ENCODE data around the gene MYO10. TPM values are rescaled to one million over a fixed set of nuclear protein-coding genes. Genes with fewer than 3 reads are reported as not detected.
A peak's percentile ranks its signal among the peaks of the same experiment; 100 is the strongest.
"Not testable (repeated sequence)": the region's sequence is repeated elsewhere in the genome, so short reads cannot be mapped to it uniquely, and the experiment has no call there.

The MYO10 gene
- total RNA-seq, 1 donor from 2014 or later, result 46.1 TPM

DNA sequence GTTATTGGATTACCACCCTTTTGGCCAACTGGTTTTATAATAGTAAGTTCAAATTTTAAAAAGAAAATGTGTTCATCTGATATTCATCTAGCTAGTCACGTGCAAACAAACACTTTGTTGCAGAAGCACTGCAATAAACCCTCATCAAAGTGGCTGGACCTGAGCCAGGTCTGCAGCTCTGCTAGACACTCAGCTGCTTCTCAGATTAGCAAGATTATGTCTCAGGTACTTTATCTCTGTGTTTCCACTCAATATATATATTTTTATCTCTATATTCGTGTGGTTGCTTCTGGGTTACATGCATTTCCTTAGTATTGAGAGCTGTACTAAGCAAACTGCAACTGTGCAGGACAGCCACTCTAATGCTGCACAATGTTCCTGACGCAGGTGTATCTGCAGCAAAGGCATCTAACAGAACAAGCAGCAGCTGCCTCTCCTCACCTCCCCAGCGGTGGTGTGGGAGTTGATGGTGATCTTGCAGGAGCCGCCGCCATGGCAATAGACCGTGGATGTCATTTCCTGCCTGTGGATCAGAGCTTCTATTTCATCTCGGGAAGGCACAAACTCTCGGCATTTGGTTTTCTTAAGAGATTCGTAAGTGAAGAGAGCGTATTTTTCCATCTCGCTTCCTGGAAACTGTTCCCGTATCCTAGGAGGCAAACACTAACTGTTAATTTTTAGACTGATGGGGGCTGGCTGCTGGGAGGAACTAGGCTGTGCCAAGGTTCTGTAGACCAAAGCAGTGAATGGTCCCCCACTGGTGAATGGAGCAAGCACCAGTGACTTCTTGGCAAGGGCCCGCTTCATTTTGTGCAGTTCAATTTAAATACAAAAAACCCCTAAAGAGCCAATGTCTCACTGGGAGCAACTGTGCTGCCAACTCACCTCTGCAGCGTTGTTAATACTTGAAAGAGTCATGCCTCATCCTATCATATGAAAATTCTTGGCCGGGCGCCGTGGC lies 262.6 kb downstream of the MYO10 start:
- DNase-seq (ENCODE audit: low read depth in 2 of 2), result no peak

DNA sequence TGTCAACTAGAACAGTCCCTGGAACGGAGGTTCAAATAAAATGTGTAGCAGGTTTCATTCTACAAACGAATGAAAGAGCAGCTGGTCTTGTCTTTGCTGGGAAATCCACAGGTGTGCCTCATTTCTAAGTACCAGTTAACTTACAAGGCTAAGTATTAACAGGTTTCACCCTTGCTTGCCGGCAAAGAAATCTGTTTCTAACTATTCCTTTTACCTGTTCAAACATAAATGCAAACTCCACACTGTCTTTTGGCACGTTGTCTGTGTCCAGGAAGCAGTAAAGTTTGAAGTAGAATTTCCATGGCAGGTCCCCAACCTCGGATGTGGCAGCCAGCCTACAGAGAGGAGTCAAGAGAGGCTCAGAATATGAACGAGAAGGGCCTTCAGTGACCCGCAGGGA lies 264.9 kb downstream of the MYO10 start:
- DNase-seq (ENCODE audit: low read depth in 2 of 2), result no peak

DNA sequence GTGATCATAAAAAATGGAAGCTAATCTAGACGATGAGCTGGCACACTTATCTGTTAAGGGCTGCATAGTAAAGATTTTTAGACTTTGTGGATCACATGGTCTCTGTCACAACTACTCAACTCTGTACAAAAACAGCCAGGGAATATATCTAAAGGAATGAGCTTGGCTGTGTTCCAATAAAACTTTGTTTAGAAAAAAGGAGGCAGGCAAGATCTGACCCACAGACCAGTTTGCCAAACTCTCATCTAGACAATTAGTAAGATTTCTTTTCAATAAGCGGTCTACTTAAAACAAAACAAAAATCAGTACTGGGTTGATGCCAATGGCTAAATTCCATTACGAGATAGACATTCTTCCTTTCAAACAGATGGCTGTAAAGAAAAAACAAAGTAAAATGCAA lies 266.3 kb downstream of the MYO10 start:
- peak; percentile 26 to 77 for DNase-seq (ENCODE audit: low read depth in 2 of 2)

DNA sequence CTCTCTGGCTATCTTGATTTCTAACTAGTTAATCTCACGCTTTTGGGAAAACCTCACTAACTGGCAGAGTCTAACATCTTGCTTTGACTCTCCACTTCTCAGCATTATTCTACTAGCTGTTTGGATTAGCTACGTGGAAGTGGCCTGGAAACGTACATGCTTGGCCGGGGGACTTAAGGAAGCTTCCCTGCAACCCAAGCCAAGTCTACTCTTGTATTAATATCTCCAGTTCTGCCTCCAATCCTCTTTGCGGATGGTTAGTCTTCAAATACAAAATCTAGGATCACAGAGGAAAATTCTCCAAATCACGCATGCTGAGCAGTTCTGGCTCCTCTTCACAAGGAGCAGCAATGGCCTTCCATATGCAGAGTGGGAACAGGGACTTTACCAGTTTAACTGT lies 267.5 kb downstream of the MYO10 start:
- no peak for DNase-seq (ENCODE audit: low read depth in 2 of 2)

DNA sequence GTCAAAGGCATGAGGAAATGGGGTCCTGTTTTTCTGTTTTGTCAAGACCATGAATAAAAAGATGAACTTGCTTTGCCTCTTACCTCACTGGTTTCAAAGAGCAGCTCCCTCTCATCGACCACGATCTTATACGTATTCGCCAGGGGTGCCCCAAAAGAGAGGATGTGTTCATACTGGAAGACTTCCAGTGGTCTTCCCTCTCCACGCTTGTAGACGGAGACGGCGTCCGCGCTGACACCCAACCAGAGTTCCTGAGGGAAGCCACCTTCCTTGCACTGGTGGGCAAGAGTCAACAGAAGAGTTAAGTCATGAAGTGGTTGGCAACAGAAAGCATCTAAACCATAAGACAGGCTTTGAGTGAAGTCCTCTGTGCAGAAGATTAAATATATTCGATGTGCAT lies 267.9 kb downstream of the MYO10 start:
- no peak for DNase-seq (ENCODE audit: low read depth in 2 of 2)

DNA sequence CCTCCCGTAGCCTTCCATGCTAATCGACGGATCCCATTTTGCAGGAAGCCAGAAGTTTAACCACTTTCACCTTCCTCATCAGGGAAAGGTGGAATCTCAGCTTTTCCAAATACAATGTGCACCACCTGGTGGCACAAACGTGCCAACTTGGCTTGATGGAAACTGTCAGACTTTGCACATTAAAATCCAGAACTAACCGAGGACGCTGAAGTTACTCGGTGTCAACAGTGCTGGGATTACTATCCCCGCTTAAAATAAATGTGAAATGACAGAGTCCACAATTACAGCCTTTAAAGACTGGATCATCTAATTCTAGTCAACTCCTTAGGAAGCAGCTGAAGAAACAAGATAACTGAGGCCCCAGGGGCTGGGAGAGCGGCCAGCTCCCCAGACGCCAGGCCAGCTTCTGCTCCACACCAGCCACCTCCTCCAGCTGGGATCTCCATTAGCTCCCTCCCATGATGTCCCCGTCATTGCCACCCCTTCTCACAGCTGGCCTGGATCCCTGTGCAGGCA lies 269.1 kb downstream of the MYO10 start:
- no peak for DNase-seq (ENCODE audit: low read depth in 2 of 2)

DNA sequence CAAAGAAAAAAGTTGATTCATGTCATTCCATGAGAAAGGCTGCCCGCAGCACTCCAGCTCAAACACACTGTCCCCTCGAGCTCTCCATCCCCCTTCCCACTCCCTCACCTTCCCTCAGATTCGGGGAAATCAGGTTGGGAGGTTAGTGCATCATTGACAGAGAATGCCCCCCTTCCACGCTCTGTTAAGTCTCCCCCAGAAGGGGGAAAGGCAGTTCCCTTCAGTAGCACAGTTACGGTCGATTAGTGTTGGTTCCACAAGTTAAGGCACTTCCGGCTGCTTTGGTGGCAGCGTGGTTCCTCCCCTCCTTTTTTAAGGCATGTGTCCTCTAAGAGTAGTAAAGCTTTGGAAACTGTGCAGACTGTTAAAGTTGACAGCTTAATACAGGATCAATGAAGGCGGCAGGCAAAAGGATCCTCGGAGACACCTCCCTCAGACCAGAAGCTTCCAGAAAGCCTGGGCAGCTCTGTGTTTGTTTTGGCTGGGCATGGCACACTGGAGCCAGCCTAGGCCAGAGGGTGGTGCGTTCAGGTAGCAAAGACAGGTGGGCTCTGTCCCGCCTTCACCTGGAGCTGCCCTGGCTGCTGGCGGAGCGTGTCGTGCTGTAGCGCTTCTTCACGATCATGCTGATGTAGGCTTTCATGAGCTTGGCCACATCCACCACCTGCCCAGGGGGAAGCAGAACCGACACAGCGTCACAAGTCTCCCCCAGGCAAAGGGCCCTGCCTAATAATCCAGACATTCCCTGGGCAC lies 269.8 kb downstream of the MYO10 start:
- no peak for DNase-seq (ENCODE audit: low read depth in 2 of 2)

DNA sequence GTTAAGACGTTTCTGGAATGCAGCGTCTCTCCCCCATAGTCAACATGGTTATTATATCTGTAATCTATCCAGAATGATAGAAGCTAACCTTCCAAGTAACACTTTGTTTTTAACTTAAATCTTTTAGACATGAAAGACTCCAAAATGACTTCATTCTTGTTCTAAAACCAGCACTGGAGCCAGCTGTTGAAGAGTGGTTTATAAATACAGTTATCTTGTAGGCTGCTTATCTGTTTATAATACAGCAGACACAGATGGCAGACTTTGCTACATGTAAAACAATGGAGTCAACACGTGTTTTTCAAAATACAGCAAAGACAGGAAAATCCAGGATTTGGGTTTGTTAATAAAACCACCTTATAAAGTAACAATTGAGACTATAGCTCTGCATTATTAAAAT lies 270.5 kb downstream of the MYO10 start:
- DNase-seq (ENCODE audit: low read depth in 2 of 2), result no peak

DNA sequence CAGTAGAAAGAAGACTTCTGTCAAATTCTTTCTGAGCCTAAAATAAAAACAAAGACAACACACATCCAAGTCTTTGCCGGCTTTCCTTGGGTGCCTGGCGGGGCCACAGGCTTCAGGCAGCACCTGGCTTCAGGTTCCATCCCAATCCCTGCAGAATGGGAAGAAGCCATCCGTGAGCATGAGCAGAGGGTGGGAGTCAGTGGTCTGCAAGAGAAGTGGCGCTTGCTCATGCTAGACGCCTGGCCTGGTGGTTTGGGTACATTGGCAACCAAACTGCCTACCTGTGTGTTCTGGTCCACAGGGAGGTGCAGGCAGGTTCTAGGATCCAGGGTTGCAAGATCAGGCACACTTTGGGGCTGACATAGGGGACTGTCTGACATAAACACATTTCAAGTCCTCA lies 271.7 kb downstream of the MYO10 start:
- no peak for DNase-seq (ENCODE audit: low read depth in 2 of 2)

DNA sequence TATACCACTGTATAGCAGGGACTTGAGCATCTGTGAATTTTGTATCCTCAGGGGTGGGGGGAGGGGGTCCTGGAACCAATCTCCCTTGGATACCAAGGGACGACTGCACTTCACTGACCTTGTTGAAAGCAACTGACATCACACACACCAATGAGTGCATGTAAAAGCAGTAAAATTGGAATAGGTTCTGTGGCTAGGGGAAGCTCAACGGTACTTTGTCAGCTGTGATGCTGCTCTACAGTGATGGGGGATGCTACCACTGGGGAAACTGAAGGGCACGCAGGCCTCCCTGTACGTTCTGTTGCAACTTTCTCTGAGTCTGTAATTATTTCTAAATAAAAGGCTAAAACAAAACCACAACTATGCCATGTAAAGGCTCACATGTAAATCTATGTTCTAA lies 272.2 kb downstream of the MYO10 start:
- DNase-seq (ENCODE audit: low read depth in 2 of 2), result no peak

DNA sequence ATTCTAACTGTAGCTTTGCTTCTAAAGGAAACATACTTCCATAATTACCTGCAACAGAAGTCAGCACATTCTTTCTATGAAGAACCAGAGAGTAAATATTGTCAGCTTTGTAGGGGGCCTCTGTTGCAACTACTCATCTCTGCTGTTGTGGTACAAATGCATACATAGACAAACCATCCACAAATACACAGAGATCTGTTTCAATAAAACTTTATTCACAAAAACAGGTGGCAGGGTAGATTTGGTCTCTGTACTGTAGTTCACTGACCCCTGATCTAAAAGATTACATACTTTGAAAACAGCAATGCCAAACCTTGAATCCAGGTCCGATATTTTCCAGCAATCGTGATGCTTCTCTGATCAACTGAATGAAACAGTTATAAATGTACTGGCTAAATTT lies 274.4 kb downstream of the MYO10 start:
- no peak for DNase-seq (ENCODE audit: low read depth in 2 of 2)

DNA sequence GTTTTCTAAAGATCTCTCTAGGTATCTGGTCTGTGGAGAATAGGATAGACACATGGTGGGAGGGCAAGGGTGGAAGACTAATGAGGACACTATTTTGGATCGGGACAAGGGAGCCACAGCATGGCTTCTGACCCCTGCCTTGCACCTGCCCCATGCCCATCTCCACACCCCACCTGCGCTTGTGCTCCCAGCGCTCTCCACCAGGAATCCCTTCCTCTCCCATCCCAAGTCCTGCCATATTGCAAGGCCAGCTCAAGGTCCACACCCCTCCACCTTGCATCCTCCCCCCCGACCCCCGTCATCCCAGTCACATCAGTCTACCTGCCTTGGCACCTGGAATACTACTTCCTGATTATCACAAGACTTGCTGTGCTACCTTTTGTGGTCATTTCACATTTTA lies 275.1 kb downstream of the MYO10 start:
- no peak for DNase-seq (ENCODE audit: low read depth in 2 of 2)

DNA sequence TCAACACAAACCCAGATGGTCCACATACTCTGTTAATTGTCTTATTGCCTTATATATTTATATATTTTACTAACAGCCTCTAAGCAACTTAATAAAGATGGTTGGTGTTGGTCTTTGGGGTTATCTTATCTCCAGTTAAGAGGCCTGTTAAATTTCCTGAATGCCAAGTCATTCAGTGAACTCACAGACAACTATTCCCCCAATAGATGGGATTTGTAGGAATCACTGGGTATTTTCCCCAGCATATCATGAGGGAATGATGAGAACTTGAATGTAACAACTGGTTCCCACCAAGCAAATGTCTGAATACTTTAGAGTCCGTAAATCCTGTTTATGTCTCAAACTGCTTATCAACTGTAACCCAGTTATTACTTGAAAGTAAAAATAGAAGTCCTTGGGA lies 276.6 kb downstream of the MYO10 start:
- DNase-seq (ENCODE audit: low read depth in 2 of 2), result no peak

DNA sequence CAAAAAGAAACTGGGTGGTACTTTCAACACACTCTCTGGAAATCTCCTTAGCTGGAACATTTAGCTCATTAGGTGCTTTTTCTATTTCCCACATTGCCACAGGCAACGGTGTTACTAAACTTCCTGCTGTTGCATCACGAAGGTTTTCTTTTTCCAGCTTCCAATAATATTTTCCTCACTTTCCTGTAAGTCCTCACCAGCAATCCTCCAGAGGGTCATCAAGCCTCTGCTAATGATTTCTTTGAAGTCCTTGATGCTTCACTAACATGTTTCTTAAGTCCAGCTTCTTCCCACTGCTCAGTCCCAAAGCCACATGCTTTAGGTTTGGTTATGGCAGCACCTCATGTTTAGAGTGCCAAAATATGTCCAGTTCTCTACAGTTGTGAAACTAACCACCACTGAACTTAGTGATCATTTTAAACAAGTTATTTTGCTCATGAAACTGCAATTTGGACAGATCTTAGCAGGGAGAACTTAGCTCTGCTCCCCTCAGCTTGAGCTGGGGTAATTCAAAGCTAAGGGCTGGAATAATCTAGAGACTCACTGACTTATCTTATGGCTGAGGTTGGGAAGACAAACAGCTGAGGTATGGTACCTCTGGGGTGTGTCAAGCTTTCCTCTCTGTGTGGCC lies 279.4 kb downstream of the MYO10 start:
- peak; percentile 56 to 70 for DNase-seq (ENCODE audit: low read depth in 2 of 2)

DNA sequence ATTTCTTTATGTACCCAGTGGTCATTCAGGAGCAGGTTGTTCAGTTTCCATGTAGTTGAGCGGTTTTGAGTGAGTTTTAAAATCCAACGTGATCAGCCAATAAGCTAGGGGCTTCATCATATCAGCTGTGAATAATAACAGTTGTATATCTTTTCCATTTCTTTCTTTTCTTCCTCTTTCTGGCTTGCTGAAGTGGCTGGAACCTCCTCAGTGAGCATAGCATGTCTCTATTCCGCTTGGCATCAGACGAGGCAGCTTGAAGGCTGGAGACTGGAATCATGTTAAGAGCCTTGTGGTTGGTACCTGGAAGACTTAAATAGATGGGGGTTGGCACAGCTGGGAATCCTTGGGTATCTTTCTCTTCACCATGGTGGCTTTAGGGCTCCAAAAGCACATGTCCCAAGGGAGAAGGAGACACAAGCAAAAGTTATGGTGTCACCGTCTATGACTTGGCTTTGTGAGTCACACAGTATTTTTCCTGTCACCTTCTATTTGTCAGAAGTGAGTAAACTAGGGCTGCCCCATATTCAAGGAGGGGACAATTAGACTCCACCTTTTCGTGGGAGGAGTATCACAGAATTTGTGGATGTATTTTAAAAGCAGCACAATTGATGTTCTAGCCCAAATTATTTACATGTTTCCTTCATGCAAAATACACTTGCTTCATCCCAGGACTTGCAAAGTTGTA lies 281.3 kb downstream of the MYO10 start:
- DNase-seq (ENCODE audit: low read depth in 2 of 2), result no peak

DNA sequence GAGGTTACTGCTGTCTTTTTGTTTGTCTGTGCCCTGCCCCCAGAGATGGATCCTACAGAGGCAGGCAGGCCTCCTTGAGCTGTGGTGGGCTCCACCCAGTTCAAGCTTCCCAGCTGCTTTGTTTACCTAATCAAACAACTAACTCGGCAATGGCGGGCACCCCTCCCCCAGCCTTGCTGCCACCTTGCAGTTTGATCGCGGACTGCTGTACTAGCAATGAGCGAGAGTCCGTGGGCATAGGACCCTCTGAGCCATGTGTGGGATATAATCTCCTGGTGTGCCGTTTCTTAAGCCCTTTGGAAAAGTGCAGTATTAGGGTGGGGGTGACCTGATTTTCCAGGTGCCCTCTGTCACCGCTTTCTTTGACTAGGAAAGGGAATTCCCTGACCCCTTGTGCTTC lies 287.3 kb downstream of the MYO10 start:
- DNase-seq (ENCODE audit: low read depth in 2 of 2), result not testable (repeated sequence)

DNA sequence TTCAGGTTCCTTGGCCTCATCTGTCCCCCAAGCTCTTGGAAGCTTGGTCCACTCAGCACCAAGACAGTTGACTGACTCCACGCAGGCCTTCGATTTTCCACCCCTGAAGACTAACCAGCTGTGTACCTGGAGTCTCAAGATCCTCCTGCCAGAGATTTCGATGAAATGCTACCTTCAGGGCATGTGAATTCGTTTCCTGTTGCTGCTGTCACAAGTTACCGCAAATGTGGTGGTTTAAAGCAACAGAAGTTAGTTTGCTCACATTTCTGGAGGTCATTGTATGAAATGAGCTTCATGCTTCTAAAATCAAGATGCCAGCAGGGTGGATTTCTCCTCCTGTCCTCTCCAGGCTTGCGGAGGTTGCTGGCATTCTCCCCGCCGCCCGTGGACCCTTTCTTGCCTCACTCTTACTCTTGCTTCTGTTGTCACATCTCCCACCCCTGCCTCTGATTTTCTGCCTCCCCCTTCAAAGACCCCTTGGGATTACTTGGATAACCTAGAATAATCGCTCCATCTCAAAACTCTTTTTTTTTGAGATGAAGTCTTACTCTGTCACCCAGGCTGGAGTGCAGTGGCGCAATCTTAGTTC lies 291.7 kb downstream of the MYO10 start:
- no peak for DNase-seq (ENCODE audit: low read depth in 2 of 2)

DNA sequence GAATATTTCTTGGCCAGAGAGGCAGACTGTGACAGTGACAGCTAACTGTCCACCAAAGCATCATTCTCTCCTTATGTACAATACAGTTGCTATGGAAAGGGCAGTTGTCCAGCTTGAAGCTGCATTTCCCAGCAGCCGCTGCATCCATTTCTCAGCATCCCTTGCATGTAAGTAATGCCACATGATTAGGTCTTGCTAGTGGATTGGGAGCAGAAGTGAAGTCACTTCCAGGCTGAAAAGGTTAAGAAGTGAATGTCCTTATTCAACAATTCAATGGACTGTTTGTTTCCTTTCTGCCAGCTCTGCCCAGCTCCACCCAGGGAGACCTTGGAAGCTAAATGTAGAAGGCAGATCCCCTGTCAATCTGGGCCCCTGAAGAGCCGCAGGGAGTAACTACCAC lies 293.2 kb downstream of the MYO10 start:
- no peak for DNase-seq (ENCODE audit: low read depth in 2 of 2)

DNA sequence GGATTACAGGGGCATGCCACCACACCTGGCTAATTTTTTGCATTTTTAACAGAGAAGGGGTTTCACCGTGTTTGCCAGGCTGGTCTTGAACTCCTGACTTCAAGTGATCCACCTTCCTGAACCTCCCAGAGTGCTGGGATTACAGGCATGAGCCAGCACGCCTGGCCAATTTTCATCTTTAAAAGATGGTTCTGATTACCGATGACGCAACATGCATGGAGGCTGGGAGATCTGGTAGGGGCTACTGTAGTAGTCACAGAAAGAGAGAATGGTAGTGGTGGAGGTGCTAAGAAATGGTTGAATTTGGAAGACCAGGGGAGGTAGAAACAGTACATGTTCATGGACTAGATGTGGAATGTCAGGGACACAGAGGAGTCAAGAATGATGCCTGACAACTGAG lies 296.9 kb downstream of the MYO10 start:
- no peak for DNase-seq (ENCODE audit: low read depth in 2 of 2)

DNA sequence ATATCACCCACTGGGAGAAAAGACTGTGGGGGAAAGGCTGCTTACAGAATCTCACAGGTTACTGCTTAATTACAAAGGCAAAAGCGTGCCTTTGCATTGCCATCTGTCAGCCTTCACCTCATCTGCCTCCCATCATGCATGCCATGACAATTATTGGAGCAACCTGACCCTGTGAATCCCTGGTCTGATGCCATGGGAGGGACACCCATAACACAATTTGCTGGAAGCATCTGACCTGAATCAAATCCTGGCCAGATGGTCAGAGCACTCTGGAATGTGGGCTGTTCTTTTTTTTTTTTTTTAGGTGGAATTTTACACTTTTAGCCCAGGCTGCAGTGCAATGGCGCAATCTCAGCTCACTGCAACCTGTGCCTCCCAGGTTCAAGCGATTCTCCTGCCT lies 307.7 kb downstream of the MYO10 start:
- DNase-seq (ENCODE audit: low read depth in 2 of 2), result no peak

DNA sequence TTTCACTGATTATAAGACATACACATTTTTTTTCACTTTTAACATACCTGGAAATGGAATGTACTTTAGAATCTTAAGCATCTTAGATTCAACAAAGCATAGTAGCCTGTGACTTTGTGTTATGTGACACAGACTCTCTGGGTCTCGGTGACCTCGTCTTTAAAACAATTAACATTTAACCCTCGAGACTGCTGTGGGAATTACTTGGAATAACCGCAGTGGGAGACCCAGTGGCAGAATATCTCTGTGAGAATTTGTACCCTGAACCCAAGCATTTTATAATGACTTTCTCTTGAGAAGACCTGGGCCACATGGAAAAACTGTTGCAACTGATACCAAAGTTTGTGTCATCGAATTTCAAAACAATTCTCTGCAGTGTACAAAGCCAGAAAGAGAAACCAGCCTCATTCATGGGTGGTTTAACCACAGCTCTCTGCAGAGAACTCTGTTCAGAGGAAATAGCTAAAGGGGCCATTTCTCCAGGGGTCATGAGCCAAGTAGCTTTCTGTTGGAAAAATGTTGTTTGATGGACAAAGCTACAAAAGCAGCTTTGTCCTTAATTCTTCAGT lies 309.3 kb downstream of the MYO10 start:
- no peak for DNase-seq (ENCODE audit: low read depth in 2 of 2)
